GM12874 (cell line): ENCODE measurements around the gene OR2W1.

Source experiments
- TF ChIP-seq, protein P1 (sequence below): IDR thresholded peaks from 2 replicates; pipeline ENCODE4 v1.5.1; 2011; ENCODE audit warnings: low read depth, mild to moderate bottlenecking, control low read depth, low read length, moderate library complexity; ENCODE audit not compliant: insufficient read depth

The OR2W1 gene

DNA sequence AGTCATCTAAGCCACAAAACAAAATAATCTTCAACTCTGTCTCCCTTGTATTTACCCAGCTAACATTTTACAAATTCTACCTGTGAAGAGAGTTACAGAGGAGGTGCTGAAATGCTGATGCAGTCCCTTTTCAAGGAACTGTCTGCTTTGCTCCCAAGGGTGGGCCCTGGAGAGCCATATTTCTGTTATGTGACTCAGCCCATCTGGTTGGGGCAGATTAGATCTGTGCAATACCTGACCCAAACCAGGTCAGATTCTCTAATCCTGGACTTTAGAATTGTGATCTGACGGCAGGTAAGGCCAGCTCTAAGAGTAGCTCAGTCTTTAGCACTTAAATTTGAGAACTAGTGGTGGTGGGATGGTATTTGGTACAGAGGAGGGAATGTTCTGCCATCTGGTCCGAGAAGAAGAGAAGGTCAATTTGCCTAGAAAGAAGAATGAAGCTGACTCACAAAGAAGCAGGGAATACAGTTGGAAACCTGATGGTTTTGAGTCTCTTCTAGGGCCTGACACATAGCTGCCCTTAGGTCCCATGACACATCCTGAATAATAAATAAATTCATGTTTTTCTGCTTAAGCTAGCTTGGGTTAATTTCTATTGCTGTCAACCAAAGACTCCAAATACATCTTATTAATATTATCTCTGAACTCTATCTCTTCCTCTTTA is 48.0 kb downstream of the OR2W1 start:
- TF ChIP-seq, protein P1, sequence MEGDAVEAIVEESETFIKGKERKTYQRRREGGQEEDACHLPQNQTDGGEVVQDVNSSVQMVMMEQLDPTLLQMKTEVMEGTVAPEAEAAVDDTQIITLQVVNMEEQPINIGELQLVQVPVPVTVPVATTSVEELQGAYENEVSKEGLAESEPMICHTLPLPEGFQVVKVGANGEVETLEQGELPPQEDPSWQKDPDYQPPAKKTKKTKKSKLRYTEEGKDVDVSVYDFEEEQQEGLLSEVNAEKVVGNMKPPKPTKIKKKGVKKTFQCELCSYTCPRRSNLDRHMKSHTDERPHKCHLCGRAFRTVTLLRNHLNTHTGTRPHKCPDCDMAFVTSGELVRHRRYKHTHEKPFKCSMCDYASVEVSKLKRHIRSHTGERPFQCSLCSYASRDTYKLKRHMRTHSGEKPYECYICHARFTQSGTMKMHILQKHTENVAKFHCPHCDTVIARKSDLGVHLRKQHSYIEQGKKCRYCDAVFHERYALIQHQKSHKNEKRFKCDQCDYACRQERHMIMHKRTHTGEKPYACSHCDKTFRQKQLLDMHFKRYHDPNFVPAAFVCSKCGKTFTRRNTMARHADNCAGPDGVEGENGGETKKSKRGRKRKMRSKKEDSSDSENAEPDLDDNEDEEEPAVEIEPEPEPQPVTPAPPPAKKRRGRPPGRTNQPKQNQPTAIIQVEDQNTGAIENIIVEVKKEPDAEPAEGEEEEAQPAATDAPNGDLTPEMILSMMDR: no peak

DNA sequence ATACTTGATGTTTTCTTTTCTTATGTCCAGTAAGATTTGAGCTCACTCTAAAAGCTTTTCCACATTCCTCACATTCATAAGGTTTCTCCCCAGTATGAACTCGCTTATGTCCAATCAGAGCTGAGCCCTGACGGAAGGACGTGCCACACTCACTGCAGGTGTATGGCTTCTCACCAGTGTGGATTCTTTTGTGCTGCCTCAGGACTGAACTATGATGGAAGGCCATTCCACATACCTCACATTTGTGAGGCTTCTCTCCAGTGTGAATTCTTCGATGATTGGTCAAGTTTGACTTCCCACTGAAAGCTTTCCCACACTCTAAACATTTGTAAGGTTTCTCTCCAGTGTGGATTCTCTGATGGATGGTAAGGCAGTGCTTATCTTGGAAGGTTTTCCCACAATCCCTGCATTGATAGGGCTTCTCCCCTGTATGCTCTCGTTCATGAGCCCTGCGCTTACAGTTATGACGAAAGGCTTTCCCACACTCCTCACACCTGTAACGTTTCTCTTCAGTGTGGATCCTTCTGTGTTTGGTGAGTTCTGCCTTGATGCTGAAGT is 49.8 kb downstream of the OR2W1 start:
- TF ChIP-seq, protein P1: no peak
